Stimulated activated CD4-positive, alpha-beta T cell treated with anti-CD3 and anti-CD28 coated beads, Interleukin-1b, Interleukin-23, amount 100 ng/mL, for 24 hours (primary cell): ENCODE measurements around the gene IP6K1.
"Not testable (repeated sequence)": the region's sequence is repeated elsewhere in the genome, so short reads cannot be mapped to it uniquely, and the experiment has no call there.

Experiments used
- DNase-seq, 4 experiments: peaks; one replicate each; pipeline ENCODE4 v3.0.0-alpha.2; 2020; ENCODE audit warnings: low read depth in 4 of 4, low spot score in 1 of 4

Gene IP6K1

GRCh38 chr3:49713336-49714105, 72.8 kb downstream of the IP6K1 start:
- no peak for DNase-seq

GRCh38 chr3:49712631-49713317, 73.6 kb downstream of the IP6K1 start:
- DNase-seq = no peak

- DNase-seq = no peak
These were observed 74.2 kb downstream of the IP6K1 start for GRCh38 chr3:49712166-49712565.

GRCh38 chr3:49711489-49711888, 74.9 kb downstream of the IP6K1 start:
- DNase-seq = no peak

- DNase-seq = no peak
These were observed 76.5 kb downstream of the IP6K1 start for GRCh38 chr3:49709852-49710251.

- no peak for DNase-seq
These were observed 79.2 kb downstream of the IP6K1 start for GRCh38 chr3:49707113-49707480.

GRCh38 chr3:49706456-49707112, 79.8 kb downstream of the IP6K1 start:
- DNase-seq = no peak

GRCh38 chr3:49705390-49705960, 80.9 kb downstream of the IP6K1 start:
- no peak for DNase-seq

- no peak for DNase-seq
These were observed 81.7 kb downstream of the IP6K1 start for GRCh38 chr3:49704629-49705028.

- DNase-seq = no peak
These were observed 82.4 kb downstream of the IP6K1 start for GRCh38 chr3:49703956-49704355.

GRCh38 chr3:49703443-49703927, 82.9 kb downstream of the IP6K1 start:
- peak; percentile 24 to 43 (median 38) for DNase-seq

GRCh38 chr3:49702672-49703071, 83.7 kb downstream of the IP6K1 start:
- DNase-seq = no peak

- DNase-seq = no peak
These were observed 84.8 kb downstream of the IP6K1 start for GRCh38 chr3:49701388-49702077.

GRCh38 chr3:49700453-49701128, 85.8 kb downstream of the IP6K1 start:
- DNase-seq = no peak

GRCh38 chr3:49700014-49700413, 86.3 kb downstream of the IP6K1 start:
- no peak for DNase-seq

GRCh38 chr3:49699281-49699979, 86.9 kb downstream of the IP6K1 start:
- no peak for DNase-seq

GRCh38 chr3:49695350-49696015, 90.9 kb downstream of the IP6K1 start:
- not testable (repeated sequence) for DNase-seq

GRCh38 chr3:49694409-49695070, 91.8 kb downstream of the IP6K1 start:
- not testable (repeated sequence) for DNase-seq

GRCh38 chr3:49691481-49691880, 94.9 kb downstream of the IP6K1 start:
- DNase-seq = not testable (repeated sequence)
